ENCODE measurements around the gene ZNF14. TPM values are rescaled to one million over a fixed set of nuclear protein-coding genes. Genes with fewer than 3 reads are reported as not detected.
"Not testable (repeated sequence)": the region's sequence is repeated elsewhere in the genome, so short reads cannot be mapped to it uniquely, and the experiment has no call there.

The ZNF14 gene
- total RNA-seq, 1 donor: 68.2 TPM

DNA sequence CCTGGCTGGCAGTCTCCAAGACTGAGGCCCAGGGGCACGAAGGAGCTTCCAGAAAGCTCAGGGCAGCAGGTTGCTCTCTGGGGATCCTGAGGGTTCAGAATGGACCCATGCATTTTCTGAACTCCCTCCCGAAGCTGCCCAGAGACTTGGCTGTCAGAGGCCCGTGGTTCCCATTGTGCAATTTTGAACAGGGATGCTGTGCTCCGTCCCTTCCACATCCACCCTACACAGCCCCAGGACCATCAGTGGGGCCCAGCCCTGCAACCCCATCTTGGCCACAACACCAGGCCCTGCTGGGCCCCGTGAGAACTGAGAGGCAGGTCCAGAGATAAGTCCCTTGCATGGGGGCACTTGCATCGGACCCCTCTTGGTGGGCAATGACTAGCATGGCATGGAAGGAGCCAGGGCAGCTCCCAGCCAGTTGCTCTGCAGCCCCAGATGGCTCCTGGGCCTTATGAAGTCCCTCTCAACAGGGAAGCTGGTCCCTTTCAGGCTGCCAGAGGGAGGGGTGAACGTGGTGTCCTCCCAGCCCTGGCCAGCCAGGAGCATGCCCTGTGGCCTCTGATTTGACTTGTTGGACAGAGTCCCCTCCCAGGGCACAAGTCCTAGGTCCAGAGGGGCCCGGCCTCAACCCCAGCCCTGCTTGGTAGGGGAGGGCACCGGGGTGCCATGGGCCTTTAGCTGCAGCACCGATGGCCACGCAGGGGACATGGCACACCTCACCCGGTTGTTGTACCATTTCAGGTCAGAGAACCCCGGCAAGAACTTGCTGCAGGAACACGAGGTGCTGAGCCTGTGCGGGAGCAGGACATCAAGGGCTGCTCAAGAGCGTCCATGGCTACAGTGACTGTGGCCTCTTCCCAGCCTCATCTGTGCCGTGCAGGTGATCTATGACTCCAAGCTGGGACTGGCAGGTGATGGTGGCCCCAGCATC lies 17.3 kb upstream of the ZNF14 start:
- H3K9me3 ChIP-seq (ENCODE audit: low read depth, low read length): no peaks in the 10 kb centered on the region
- H3K4me3 ChIP-seq (ENCODE audit: low read length): no peak overlapping the region
- no peaks in the 10 kb centered on the region for H3K4me1 ChIP-seq (ENCODE audit: insufficient read depth, low read length)
- H3K27me3 ChIP-seq (ENCODE audit: insufficient read depth, low read length): no peaks in the 10 kb centered on the region

DNA sequence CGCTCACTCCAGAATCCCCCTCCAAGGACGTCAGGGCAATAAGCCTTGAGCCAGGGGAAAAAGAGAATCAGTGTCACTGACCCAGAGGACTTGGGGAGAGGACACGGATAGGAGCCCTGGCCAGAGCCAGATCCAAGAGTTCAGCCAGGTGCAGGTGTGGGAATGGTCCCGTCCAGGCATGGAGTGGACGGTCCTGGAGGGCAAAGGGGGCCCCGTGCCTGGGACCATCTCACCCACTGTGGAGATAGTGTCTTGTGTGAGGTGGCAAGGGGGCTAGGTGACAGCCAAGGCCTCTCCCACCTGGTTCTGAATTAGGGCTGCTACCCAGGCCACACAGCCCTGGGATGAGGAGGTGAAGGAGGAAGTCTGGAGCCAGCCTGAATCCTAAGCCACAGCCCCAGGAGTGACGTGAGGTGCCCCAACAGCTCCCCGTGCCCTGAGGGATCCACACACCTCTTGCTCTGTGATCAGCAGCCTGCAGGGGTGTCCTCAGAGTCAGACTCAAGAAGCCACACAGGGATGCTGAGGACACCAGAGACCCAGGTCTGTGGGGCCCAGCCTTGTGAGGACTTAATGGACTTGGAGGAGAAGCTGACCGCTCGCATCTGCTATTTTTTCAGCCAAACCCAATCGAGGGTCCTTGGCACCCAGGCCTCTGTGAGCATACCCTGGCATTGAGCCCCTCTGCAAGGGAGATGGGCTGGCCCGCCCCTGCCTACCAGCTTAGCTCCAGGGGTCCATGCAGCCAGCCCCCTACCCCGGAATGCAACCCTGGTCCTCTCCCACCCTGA lies 16.4 kb upstream of the ZNF14 start:
- H3K27me3 ChIP-seq (ENCODE audit: insufficient read depth, low read length): no peaks in the 10 kb centered on the region
- H3K4me3 ChIP-seq (ENCODE audit: low read length): no peak overlapping the region
- H3K4me1 ChIP-seq (ENCODE audit: insufficient read depth, low read length): no peaks in the 10 kb centered on the region
- H3K9me3 ChIP-seq (ENCODE audit: low read depth, low read length): no peaks in the 10 kb centered on the region

DNA sequence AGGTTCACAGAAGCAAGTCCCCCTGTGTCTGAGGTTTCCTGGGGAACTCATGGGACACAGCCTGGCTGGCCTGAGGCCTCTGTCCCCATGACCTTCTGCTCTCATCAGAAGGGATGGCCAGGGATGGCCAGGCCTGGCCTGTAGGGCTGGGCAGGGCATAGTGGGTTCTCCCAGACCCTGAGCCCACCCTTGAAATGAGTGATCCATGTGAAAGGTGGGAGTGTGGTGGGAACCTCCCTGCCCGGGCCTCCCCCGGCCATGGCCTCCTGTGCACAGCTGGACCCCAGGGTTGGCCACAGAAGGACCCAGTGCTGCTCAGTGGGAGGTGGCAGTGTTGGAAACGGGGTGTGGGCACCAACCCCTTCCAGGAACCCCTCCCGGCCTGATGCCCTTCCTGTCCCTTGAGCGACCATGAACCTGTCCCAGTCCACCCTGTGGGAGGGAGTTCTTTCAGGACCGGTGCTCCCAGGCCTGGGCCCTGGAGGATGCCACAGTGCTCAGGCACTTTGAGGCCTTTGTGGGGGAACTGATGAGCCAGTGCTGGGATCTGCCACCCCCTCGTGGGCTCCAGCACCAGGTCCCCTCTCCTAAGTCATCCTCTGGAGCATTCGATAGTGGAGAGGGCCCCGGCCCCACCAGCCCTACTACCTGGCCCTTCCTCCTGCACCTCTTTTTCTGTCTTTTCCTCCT lies 15.5 kb upstream of the ZNF14 start:
- no peaks in the 10 kb centered on the region for H3K9me3 ChIP-seq (ENCODE audit: low read depth, low read length)
- H3K4me3 ChIP-seq (ENCODE audit: low read length): no peak overlapping the region
- no peaks in the 10 kb centered on the region for H3K27me3 ChIP-seq (ENCODE audit: insufficient read depth, low read length)
- no peaks in the 10 kb centered on the region for H3K4me1 ChIP-seq (ENCODE audit: insufficient read depth, low read length)

DNA sequence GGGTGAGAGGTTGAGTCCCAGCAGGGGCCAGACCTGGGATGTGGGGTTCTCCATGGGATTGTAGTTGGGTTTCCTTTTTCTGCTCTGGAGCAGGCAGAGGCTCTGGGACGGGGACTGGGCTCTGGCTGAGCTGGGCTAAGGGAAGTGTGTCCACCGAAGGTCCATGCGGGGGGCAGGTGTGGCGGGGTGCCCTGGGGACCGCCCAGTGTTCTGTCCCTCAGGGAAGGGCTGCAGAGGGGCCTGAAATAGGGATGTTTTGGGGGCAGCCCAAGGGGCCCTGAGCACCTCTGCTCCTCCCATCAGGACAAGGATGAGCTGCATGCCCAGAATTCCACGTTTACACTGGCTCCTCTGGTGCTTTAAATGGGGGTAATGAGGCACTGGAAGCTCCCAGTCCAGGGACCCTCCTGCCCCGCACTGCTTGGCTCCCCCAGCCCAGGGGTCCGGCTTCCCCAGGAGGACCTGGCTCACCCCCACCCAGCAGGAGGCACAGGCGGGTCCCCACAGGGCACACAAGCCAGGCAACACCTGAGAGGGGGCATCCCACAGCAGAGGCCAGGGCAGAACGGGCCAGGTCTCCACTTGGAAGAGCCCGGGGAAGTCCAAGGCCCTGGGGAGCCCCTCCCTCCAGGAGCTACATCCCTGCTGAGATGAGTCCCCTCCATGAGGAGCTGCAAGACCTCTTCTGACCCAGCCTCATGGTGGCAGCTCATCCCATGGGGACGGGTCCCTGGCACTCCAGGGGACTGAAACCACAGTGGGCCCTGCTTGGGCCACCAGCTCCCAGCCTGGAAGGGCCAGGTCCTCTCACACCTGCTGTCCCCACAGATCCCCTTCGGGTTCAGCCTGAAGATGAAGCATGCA lies 14.7 kb upstream of the ZNF14 start:
- H3K4me3 ChIP-seq (ENCODE audit: low read length): no peak overlapping the region
- H3K27me3 ChIP-seq (ENCODE audit: insufficient read depth, low read length): no peaks in the 10 kb centered on the region
- no peaks in the 10 kb centered on the region for H3K4me1 ChIP-seq (ENCODE audit: insufficient read depth, low read length)
- H3K9me3 ChIP-seq (ENCODE audit: low read depth, low read length): no peaks in the 10 kb centered on the region

DNA sequence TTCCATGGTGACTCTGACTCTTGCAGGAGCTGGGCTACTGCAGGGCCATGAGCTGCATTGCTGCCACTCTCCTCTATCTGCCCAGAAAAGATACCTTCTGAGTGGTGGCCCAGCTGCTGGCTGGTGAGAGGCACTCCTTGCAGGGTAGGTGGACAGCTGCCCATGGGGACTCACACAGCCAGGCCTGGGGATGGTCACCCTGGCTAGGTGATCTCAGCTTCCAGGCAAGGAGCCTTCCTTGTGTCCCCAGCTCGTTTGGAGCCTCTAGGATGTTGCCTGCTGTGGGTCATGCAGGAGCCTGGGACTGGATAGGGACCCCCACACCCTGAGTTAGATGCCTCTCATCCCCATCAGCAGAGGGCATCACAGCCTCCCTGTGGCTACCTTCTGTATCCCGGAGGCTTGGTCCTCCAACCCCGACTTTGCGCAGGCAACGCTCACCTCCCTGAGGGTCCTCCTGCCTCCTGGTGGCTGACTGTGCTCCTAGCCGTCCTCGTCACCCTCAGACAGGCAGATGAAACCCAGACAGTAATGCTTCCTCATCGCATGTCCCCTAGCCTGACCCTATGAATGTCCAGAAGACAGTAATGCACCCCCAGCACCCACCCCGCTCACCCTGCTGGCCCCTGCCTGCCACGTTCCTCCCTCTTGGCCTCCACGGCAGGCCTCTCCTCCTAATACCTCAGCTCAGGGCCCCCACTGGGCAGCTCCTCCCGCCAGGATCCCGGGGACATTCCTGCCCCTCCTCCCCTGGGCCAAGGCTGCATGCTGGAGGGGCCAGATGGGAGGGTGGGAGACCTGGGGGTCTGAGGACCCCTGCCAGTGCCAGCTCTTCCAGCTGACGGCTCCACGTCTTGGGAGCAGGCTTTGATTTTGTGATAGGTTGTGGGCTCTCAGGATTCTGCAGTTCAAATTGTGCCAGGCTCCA lies 13.6 kb upstream of the ZNF14 start:
- Histone ChIP-seq H3K27me3 (ENCODE audit: insufficient read depth, low read length) (no peaks in the 10 kb centered on the region), H3K4me3 (ENCODE audit: low read length) (no peak overlapping the region), H3K9me3 (ENCODE audit: low read depth, low read length) (no peaks in the 10 kb centered on the region), H3K4me1 (ENCODE audit: insufficient read depth, low read length) (no peaks in the 10 kb centered on the region)

DNA sequence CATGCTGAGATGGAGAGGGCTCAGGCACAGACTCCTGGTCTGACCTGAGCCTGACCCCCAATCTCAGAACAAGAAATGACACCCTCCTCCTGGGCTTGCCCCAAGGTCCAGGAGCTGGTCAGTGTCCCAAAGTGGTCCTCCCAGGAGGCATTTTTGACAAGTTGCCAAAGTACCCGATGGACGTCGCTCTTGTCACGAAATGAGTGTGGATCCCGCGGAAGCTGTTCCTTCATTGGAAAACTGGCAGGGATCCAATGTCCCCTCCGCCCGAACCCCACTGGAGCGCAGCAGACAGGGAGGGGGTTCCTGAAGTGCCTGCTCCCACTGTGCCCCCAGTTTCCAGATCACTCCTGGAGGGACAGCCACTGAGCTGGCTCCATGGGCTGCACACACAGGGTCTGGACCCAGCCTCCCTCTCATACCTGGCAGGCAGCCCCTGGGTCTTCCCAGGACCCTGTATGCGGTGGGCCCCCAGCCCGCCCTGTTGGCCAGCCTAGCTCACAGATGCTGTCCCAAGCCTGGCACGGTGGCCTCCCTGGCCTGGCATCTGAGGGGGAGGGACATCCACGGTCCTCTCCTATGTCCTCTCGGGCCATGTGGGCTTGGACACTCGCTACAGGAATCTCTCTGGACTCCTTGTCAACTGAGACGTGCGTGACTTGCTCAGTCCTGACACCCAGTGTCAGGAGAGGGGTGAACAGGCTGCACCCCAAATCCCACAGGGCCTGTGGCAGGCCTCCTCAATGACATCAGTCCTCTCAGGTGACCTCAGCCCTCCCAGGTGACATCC lies 12.8 kb upstream of the ZNF14 start:
- no peaks in the 10 kb centered on the region for H3K4me1 ChIP-seq (ENCODE audit: insufficient read depth, low read length)
- H3K27me3 ChIP-seq (ENCODE audit: insufficient read depth, low read length): no peaks in the 10 kb centered on the region
- no peak overlapping the region for H3K4me3 ChIP-seq (ENCODE audit: low read length)
- no peaks in the 10 kb centered on the region for H3K9me3 ChIP-seq (ENCODE audit: low read depth, low read length)

DNA sequence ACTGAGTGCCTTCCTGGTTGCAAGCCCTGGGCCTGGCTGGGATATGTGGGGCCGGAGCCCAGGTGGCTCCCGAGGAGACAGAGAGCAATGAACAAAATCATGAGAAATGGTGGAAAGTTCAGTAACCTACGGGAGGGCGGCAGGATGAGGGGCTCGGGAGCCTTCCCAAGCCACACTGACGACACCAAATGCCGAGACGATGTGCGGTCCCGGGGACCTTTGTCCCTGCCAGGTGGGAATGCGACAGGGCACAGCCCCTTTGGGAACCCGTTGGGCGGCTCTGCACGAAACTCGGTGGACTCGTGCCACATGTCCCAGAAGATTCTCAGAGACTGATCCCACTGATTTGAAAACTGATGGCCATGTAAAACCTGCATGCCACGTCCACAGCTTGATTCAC lies 11.7 kb upstream of the ZNF14 start:
- no peak overlapping the region for H3K4me3 ChIP-seq (ENCODE audit: low read length)
- no peaks in the 10 kb centered on the region for H3K4me1 ChIP-seq (ENCODE audit: insufficient read depth, low read length)
- H3K9me3 ChIP-seq (ENCODE audit: low read depth, low read length): no peaks in the 10 kb centered on the region
- H3K27me3 ChIP-seq (ENCODE audit: insufficient read depth, low read length): no peaks in the 10 kb centered on the region

DNA sequence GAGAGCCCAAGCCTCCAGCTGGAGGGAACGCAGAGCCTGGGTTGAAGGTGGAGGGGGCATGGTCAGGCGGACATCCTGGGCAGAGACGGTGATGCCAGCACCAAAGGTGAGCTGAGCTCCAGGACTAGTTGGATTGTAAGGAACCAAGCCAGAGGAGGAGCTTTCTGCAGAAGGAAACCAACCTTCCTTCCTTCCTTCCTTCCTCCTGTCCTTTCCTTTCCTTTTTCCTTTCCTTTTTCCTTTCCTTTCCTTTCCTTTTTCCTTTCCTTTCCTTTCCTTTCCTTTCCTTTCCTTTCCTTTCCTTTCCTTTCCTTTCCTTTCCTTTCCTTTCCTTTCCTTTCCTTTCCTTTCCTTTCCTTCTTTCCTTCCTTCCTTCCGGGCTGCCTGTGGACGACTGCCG lies 11.0 kb upstream of the ZNF14 start:
- not testable (repeated sequence) for H3K4me3 ChIP-seq (ENCODE audit: low read length); H3K9me3 ChIP-seq (ENCODE audit: low read depth, low read length); H3K4me1 ChIP-seq (ENCODE audit: insufficient read depth, low read length)

DNA sequence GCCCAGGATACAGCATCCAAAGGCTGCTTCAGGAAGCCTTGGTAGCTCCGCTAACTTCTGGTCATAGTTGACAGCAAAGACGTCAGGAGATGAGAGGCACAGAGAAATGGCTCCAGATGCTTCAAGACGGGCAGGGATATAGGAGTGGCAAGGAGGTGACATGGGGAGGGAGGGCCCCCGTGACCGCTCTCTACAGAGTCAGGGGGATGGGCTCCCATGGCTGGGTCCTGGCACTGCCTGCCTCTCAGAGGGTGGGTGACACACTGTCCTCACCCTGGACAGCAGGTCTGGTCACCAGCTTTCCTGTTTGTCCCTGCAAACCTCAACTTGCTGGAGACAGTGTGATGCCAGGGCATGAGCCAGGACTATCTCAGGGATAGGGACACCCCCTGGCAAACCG lies 10.3 kb upstream of the ZNF14 start:
- no peaks in the 10 kb centered on the region for H3K27me3 ChIP-seq (ENCODE audit: insufficient read depth, low read length)
- no peaks in the 10 kb centered on the region for H3K4me1 ChIP-seq (ENCODE audit: insufficient read depth, low read length)
- no peak overlapping the region for H3K4me3 ChIP-seq (ENCODE audit: low read length)
- H3K9me3 ChIP-seq (ENCODE audit: low read depth, low read length): no peaks in the 10 kb centered on the region

More for the DNA sequence above, 11.0 kb upstream of the ZNF14 start:
- H3K27me3 ChIP-seq (ENCODE audit: insufficient read depth, low read length): not testable (repeated sequence)

DNA sequence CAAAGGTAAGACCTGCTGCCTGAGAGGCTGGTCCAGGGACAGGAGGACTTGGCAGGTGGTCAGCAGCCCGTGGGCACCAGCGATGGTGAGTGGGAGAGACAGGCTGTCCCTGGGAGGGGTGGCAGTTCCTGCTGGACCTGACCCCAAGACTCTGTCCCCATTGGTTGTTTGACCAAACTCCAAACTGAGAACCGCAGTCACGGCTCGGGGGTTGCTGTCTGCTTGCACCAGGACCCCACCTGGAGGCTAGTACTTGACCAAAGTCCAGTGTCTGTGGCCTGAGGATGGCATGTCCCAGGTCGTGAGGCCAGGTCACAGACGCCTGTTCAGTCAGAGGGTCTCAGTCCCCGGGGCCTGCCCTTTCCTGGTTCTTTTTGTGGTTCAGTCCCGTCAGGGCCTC lies 9.9 kb upstream of the ZNF14 start:
- Histone ChIP-seq H3K9me3 (ENCODE audit: low read depth, low read length) (no peaks in the 10 kb centered on the region), H3K27me3 (ENCODE audit: insufficient read depth, low read length) (no peaks in the 10 kb centered on the region), H3K4me1 (ENCODE audit: insufficient read depth, low read length) (no peaks in the 10 kb centered on the region), H3K4me3 (ENCODE audit: low read length) (no peak overlapping the region)

DNA sequence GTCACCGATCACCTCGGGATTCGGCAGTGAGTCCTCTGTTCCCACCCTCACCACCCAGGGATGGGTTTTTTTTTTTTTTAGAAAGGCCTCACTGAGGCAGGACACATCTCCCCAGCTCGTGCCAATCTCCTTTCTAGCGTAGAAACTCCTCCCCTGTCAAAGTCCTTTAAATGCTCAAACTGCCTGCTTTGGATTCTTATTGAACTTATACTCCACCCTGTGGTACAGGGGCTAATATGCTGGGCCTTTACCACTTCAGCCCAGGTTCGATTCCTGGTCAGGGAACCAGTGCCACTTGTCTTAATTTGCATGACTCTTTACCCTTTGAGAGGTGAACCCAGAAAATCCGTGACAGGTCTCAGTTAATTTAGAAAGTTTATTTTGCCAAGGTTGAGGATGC lies 8.3 kb upstream of the ZNF14 start:
- no peak overlapping the region for H3K4me3 ChIP-seq (ENCODE audit: low read length)
- H3K9me3 ChIP-seq (ENCODE audit: low read depth, low read length): no peaks in the 10 kb centered on the region

DNA sequence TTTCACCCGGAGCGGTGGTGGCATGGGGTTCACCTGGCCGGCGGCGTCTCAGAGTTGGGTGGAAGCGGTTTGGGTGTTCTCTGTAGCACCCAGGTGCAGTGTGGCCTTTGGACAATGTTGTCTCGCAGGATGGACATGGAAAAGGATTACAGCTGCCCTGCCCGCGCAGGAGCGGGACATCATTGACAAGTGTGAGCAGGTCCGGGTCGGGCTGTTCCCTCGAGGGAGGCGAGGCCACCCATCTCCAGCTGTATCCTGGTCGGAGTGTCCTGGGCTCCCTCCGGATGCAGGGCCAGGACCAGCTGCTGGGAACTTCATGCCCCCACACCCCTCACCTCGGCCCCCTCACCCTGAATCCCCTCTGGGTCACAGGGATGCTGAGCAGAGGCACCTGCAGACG lies 7.8 kb upstream of the ZNF14 start:
- no peaks in the 10 kb centered on the region for H3K9me3 ChIP-seq (ENCODE audit: low read depth, low read length)

More for the DNA sequence above, 8.3 kb upstream of the ZNF14 start:
- no peaks in the 10 kb centered on the region for H3K4me1 ChIP-seq (ENCODE audit: insufficient read depth, low read length)
- H3K27me3 ChIP-seq (ENCODE audit: insufficient read depth, low read length): no peaks in the 10 kb centered on the region

DNA sequence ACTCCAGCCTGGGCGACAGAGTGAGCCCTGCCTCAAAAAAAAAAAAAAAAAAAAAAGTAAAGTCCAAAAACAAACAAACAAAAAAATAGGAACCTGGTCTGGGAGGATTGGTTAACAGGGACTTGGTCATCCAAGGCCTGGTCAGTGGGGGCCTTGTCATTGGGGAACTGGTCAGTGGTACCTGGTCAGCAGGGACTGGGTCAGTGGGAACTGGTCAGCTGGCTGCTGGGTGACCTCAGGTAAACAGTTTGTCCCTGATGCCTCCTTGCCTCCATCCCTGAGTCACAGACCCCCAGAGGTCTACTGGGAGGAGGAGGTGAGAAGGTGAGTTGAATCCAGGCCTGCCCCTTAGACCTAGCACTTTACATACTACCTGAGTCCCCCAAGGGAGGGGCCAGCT lies 5.7 kb upstream of the ZNF14 start:
- no peak overlapping the region for H3K4me3 ChIP-seq (ENCODE audit: low read length)
- H3K9me3 ChIP-seq (ENCODE audit: low read depth, low read length): no peaks in the 10 kb centered on the region
- H3K27me3 ChIP-seq (ENCODE audit: insufficient read depth, low read length): no peaks in the 10 kb centered on the region
- no peaks in the 10 kb centered on the region for H3K4me1 ChIP-seq (ENCODE audit: insufficient read depth, low read length)

More for the DNA sequence above, 7.8 kb upstream of the ZNF14 start:
- H3K4me3 ChIP-seq (ENCODE audit: low read length): no peak overlapping the region
- no peaks in the 10 kb centered on the region for H3K27me3 ChIP-seq (ENCODE audit: insufficient read depth, low read length)
- H3K4me1 ChIP-seq (ENCODE audit: insufficient read depth, low read length): no peaks in the 10 kb centered on the region

Data from mononuclear cell (primary cell).